RWPE2 (cell line): Measurements from ENCODE around the gene HOXB7.
A peak's percentile ranks its signal among the peaks of the same experiment; 100 is the strongest.

ENCODE experiments used
- ATAC-seq: fragments of 200-7000 bp; cut with Tn5 transposase; 3 replicates; pipeline ENCODE4 v1.9.1; 2021; ENCODE audit warnings: low read depth
- DNase-seq: peaks from one replicate; pipeline ENCODE4 v3.0.0-alpha.2; 2020; ENCODE audit warnings: low spot score
- H3K27ac ChIP-seq: fragments of 450-650 bp; 2 replicates; pipeline ENCODE4 v1.5.1; 2017; ENCODE audit warnings: mild to moderate bottlenecking; ENCODE audit not compliant: poor library complexity, severe bottlenecking
- H3K27me3 ChIP-seq: fragments of 250-450 bp; sonication (Bioruptor Pico); 2 replicates; pipeline ENCODE4 v1.5.1; 2021; ENCODE audit warnings: mild to moderate bottlenecking, moderate library complexity; ENCODE audit not compliant: insufficient read depth, poor library complexity, severe bottlenecking
- H3K36me3 ChIP-seq: fragments of 250-450 bp; sonication (Bioruptor Pico); 2 replicates; pipeline ENCODE4 v1.5.1; 2020; ENCODE audit warnings: low read depth, mild to moderate bottlenecking, moderate library complexity
- H3K4me1 ChIP-seq: fragments of 250-450 bp; sonication (Bioruptor Pico); 2 replicates; pipeline ENCODE4 v1.5.1; 2021; ENCODE audit warnings: mild to moderate bottlenecking, moderate library complexity; ENCODE audit not compliant: insufficient read depth, poor library complexity, severe bottlenecking
- H3K4me3 ChIP-seq: fragments of 250-450 bp; sonication (Bioruptor Pico); 2 replicates; pipeline ENCODE4 v1.5.1; 2021; ENCODE audit warnings: mild to moderate bottlenecking, moderate library complexity; ENCODE audit not compliant: severe bottlenecking
- H3K9me3 ChIP-seq: fragments of 250-450 bp; sonication (Bioruptor Pico); 2 replicates; pipeline ENCODE4 v1.5.1; 2021; ENCODE audit warnings: mild to moderate bottlenecking, moderate library complexity; ENCODE audit not compliant: severe bottlenecking
- CTCF ChIP-seq: fragments of 450-650 bp; IDR thresholded peaks from one replicate; pipeline ENCODE4 v1.5.1; 2017; ENCODE audit warnings: mild to moderate bottlenecking, moderate library complexity; ENCODE audit not compliant: poor library complexity, severe bottlenecking

HOXB7 gene

GRCh38 chr17:48609759-48610281, 997 bp downstream of the HOXB7 start:
- Histone ChIP-seq H3K27ac (peak overlapping the region; percentile 66), H3K9me3 (no peaks in the 10 kb centered on the region), H3K4me3 (peak overlapping the region; percentile 55), H3K4me1 (peaks cover 12% of the 10 kb centered on the region), H3K27me3 (peaks cover 13% of the 10 kb centered on the region), H3K36me3 (no peaks in the 10 kb centered on the region)
- no peak for DNase-seq
- ATAC-seq, result no peak
- no peak for TF ChIP-seq CTCF

- ATAC-seq (no peak), DNase-seq (no peak)
- H3K4me3 ChIP-seq, result no peak overlapping the region
- H3K4me1 ChIP-seq, result peaks cover 12% of the 10 kb centered on the region
- H3K27me3 ChIP-seq, result peaks cover 5% of the 10 kb centered on the region
- H3K27ac ChIP-seq, result no peak overlapping the region
- no peaks in the 10 kb centered on the region for H3K9me3 ChIP-seq
- no peak for TF ChIP-seq CTCF
- no peaks in the 10 kb centered on the region for H3K36me3 ChIP-seq
Measured at GRCh38 chr17:48609033-48609432, 1.8 kb downstream of the HOXB7 start.

GRCh38 chr17:48608494-48608834, 2.4 kb downstream of the HOXB7 start:
- no peak overlapping the region for H3K27ac ChIP-seq
- no peak for TF ChIP-seq CTCF
- no peak overlapping the region for H3K4me3 ChIP-seq
- ATAC-seq (no peak), DNase-seq (no peak)
- H3K27me3 ChIP-seq, result no peaks in the 10 kb centered on the region
- H3K36me3 ChIP-seq, result no peaks in the 10 kb centered on the region
- H3K9me3 ChIP-seq, result no peaks in the 10 kb centered on the region
- H3K4me1 ChIP-seq, result peaks cover 12% of the 10 kb centered on the region

- ATAC-seq (no peak), DNase-seq (no peak)
- no peak for TF ChIP-seq CTCF
- H3K27ac ChIP-seq, result no peak overlapping the region
- no peak overlapping the region for H3K4me3 ChIP-seq
- H3K4me1 ChIP-seq, result peaks cover 12% of the 10 kb centered on the region
- no peaks in the 10 kb centered on the region for H3K9me3 ChIP-seq
- no peaks in the 10 kb centered on the region for H3K27me3 ChIP-seq
- H3K36me3 ChIP-seq, result no peaks in the 10 kb centered on the region
Measured at GRCh38 chr17:48606892-48607614, 3.8 kb downstream of the HOXB7 start.
